ENCODE results near the gene CCBE1.

The CCBE1 gene

GRCh38 chr18:59619816-59620215, 77.4 kb downstream of the CCBE1 start:
- no peak for DNase-seq (ENCODE audit: low read depth in 2 of 2)

- DNase-seq (ENCODE audit: low read depth in 2 of 2): no peak
Observed at GRCh38 chr18:59617468-59617932, 79.7 kb downstream of the CCBE1 start.

GRCh38 chr18:59616501-59616900, 80.7 kb downstream of the CCBE1 start:
- no peak for DNase-seq (ENCODE audit: low read depth in 2 of 2)

- DNase-seq (ENCODE audit: low read depth in 2 of 2): no peak
Observed at GRCh38 chr18:59613903-59614302, 83.3 kb downstream of the CCBE1 start.

- no peak for DNase-seq (ENCODE audit: low read depth in 2 of 2)
Observed at GRCh38 chr18:59612381-59612780, 84.8 kb downstream of the CCBE1 start.

GRCh38 chr18:59610546-59611140, 86.6 kb downstream of the CCBE1 start:
- no peak for DNase-seq (ENCODE audit: low read depth in 2 of 2)

GRCh38 chr18:59609654-59610053, 87.6 kb downstream of the CCBE1 start:
- DNase-seq (ENCODE audit: low read depth in 2 of 2): no peak

GRCh38 chr18:59607471-59607870, 89.8 kb downstream of the CCBE1 start:
- no peak for DNase-seq (ENCODE audit: low read depth in 2 of 2)

- DNase-seq (ENCODE audit: low read depth in 2 of 2): no peak
Observed at GRCh38 chr18:59607078-59607379, 90.2 kb downstream of the CCBE1 start.

GRCh38 chr18:59606193-59607077, 90.8 kb downstream of the CCBE1 start:
- DNase-seq (ENCODE audit: low read depth in 2 of 2): no peak

- DNase-seq (ENCODE audit: low read depth in 2 of 2): no peak
Observed at GRCh38 chr18:59605633-59606192, 91.5 kb downstream of the CCBE1 start.

GRCh38 chr18:59604877-59605276, 92.3 kb downstream of the CCBE1 start:
- no peak for DNase-seq (ENCODE audit: low read depth in 2 of 2)

- no peak for DNase-seq (ENCODE audit: low read depth in 2 of 2)
Observed at GRCh38 chr18:59597049-59597448, 100.2 kb downstream of the CCBE1 start.

GRCh38 chr18:59593291-59593717, 103.9 kb downstream of the CCBE1 start:
- no peak for DNase-seq (ENCODE audit: low read depth in 2 of 2)

GRCh38 chr18:59592624-59593023, 104.6 kb downstream of the CCBE1 start:
- DNase-seq (ENCODE audit: low read depth in 2 of 2): no peak

- DNase-seq (ENCODE audit: low read depth in 2 of 2): no peak
Observed at GRCh38 chr18:59582395-59582794, 114.8 kb downstream of the CCBE1 start.

- DNase-seq (ENCODE audit: low read depth in 2 of 2): no peak
Observed at GRCh38 chr18:59579509-59579908, 117.7 kb downstream of the CCBE1 start.

GRCh38 chr18:59577386-59577655, 119.9 kb downstream of the CCBE1 start:
- no peak for DNase-seq (ENCODE audit: low read depth in 2 of 2)

GRCh38 chr18:59576541-59577385, 120.5 kb downstream of the CCBE1 start:
- DNase-seq (ENCODE audit: low read depth in 2 of 2): no peak

GRCh38 chr18:59575995-59576394, 121.2 kb downstream of the CCBE1 start:
- no peak for DNase-seq (ENCODE audit: low read depth in 2 of 2)

GRCh38 chr18:59573962-59574361, 123.3 kb downstream of the CCBE1 start:
- DNase-seq (ENCODE audit: low read depth in 2 of 2): no peak

- no peak for DNase-seq (ENCODE audit: low read depth in 2 of 2)
Observed at GRCh38 chr18:59571902-59572301, 125.3 kb downstream of the CCBE1 start.
